ENCODE measurements around the gene CLCC1.

GRCh38 chr1:108953452-108953851 lies 9.8 kb downstream of the CLCC1 start:
- no peak for TF ChIP-seq POLR2A (IDR thresholded peaks at IDR 0.05)
- TF ChIP-seq CTCF (IDR thresholded peaks at IDR 0.05): no peak

Measured in adrenal gland (tissue), 5 donors.